ENCODE results near the gene SLC1A3.
A peak's percentile ranks its signal among the peaks of the same experiment; 100 is the strongest.

The SLC1A3 gene

DNA sequence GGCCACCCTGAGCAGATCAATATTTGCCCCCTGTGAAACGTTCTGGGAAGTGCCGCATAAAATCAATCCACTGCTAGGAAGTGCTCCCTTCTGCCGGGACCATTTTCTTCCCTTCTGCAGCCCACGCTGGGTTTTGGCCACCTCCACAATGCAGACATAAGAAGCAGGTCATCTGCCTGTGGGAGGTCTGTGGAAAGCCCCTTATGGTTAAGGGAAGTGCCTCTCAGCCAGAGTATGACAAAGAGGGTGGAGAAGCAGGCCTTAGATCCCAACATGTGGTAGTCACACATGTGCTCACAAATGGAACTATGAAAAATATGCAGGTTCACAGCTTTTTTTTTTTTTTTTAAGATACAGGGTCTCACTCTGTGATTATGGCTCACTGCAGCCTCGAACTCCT lies 82.8 kb downstream of the SLC1A3 start:
- no peak for DNase-seq

DNA sequence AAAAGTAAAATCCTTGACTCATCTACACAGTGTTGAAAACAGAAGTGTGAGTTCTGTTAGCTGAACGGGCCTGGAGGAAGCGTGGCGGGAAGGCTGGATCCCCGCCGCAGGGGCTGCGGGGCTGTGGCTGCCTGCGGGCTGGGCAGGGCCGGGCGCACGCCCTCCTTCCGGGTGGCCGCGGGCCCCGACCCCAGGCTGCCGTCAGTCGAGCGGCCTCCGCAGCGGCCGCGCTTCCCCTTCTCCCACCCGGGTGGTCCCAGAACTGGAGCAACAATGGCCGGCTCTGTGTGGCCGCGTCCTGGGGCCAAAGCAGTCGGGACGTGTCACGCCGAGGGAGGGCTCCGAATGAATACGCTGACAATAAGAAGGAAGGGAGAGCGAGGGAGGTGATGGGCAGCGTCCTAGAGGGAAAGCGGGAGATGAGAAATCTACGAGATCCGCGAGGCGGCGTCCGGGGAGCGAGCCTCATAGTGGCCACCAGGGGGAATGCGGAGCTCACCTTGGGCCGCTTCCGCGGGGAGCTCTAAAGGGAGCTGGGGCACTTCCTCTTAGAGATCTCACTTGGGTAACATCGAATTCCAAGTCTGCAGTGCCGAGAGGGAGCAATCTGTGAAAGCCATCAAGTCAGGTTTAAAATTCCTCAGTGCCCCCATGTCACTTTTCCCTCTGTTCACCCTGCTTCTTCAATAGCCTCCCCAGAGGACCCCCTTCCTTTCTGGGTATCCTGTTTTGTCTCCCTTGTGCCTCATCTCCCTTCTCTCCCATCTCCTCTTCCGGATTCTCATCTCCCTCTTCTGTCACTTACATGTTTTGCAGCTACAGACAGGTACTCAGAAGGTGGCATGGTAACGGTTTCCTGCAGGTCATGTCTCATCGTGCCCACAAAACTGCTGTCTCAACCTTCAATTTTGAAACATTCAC lies 83.9 kb downstream of the SLC1A3 start:
- DNase-seq: peak; percentile 67

GRCh38 chr5:36691226-36691625 lies 84.8 kb downstream of the SLC1A3 start:
- DNase-seq: no peak

- DNase-seq: no peak
These were observed 85.4 kb downstream of the SLC1A3 start for GRCh38 chr5:36691696-36692371.

- DNase-seq: peak; percentile 31
These were observed 86.7 kb downstream of the SLC1A3 start for GRCh38 chr5:36692791-36693763.

DNA sequence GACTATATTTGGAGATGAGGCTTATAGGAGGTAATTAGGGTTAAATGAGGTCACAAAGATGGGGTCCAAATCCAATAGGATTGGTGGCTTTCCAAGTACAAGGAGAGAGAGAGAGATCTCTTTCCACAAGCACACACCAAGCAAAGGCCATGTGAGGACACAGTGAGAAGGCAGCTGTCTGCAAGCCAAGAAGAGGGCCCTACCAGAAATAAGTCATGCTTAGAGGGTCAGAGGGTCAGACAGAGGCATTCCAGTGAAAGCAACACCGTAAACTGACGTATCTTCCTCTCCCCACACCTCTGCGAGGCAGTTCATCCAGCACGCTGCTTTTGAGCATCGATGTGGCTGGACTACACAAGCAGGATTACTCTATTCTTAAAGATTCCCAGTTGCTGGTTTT lies 87.9 kb downstream of the SLC1A3 start:
- DNase-seq: no peak

- DNase-seq: peak; percentile 33
These were observed 89.8 kb downstream of the SLC1A3 start for GRCh38 chr5:36696059-36696673.

GRCh38 chr5:36698031-36698430 lies 91.6 kb downstream of the SLC1A3 start:
- DNase-seq: no peak

DNA sequence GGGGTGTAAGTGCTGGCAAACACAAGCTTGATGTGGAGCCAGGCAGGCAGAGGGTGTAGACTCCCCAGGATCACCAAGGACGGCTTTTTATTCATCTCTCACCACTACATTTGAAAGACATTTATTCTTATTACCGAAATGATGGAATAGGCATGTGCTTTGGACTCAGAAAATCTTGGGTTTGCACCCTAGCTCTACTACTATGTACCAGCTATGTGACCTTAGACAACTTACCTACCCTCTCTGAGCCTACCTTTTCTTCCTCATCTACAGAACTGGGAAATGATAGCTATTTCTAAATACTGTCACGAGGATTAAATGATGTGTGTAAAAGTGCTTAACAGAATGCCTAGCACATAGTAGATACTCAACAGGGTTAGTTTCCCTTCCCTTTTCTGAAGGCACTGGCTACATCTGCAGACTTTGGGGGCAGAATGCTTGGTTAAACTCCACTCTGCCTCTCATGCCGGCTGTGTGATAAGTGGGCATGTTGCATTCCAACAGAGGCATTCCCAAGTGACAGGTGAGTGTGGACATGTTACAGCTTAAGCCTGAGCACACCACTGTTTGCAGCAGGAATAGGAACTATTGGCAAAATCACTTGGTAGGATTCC lies 94.8 kb downstream of the SLC1A3 start:
- no peak for DNase-seq

DNA sequence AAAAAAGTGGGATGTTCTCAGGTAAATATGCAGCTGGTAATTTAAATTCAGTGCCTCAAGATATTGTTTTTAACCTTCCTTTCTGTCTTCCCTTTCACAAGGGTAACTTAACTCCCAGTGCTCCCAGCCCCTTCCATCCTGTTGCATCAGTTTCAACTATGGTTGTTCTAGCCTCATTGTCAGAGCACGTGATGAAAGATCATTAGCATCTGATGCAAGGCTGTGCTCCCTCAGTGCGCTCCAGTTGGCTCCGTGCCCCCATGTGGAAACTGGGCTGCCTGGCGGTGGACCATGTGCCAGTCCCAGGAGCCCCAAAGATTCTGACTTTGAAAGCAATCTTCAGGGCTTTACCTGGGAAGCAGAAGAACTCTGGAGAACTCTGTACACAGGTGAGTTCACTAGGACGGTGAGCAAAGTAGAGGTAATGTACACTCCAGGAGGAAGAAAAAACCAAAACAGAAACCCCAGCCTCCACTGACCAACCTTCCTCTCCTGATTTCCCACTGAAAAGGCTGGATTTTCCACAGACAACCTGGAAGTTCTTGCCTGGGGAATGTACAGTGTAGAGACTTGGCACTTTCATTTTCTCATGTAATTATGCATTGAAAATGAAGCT lies 96.9 kb downstream of the SLC1A3 start:
- DNase-seq: no peak

DNA sequence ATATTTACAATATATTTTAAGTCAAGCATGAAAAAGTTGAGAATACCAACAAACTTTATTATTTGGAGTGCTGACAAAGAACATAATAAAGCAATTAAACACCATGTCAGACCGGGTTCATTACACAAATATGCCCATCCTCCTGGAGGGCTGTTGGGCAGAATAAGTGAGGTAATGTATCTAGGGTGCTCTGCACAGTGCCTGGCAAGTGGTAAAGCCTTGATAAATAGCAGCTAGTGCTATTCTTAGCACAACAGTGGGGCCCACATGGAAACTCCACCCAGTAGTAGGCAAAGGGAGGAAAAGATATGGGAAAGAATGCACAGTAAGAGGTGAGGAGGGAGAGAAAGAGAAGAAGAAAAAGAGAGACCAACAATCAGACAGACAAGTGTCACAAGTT lies 97.7 kb downstream of the SLC1A3 start:
- no peak for DNase-seq

GRCh38 chr5:36705055-36705454 lies 98.6 kb downstream of the SLC1A3 start:
- DNase-seq: no peak

- no peak for DNase-seq
These were observed 100.3 kb downstream of the SLC1A3 start for GRCh38 chr5:36706662-36707061.

- DNase-seq: no peak
These were observed 102.6 kb downstream of the SLC1A3 start for GRCh38 chr5:36708996-36709395.

DNA sequence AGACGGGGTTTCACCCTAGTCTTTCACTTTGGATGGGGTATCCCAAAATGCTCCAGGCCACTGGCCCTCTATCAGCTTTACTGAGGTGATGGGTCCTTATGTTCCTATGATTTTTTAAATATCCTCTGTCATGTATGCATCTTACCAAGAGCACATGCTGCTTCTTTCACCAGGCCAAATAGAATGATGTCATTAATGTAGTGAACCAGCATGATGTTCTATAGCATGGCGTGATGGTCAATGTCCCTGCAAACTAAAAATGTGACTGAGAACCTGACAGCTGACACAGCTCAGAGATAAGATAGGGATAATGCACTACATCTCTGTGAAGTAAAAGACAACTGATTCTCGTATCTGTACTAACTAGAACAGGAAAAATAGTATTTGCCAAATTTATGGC lies 103.6 kb downstream of the SLC1A3 start:
- no peak for DNase-seq

DNA sequence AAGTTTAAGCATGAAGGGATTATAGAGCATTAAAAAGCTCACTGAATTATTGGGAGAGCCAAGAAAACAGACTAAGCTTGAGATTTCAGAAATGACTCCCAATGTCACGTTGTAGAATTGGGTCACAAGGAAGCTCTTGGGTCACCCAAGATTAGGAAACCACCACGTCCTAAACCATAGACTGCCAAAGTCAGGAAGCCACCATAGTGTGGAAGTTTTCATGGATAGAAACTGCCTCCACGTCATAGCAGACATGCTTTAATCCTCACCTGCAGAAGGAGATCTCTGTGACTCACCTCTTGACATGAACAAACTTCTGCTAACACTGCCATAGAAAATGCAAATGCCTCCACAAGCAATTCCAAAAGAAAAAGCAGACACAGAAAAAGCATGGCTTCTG lies 106.3 kb downstream of the SLC1A3 start:
- no peak for DNase-seq

GRCh38 chr5:36713541-36713940 lies 107.1 kb downstream of the SLC1A3 start:
- no peak for DNase-seq

DNA sequence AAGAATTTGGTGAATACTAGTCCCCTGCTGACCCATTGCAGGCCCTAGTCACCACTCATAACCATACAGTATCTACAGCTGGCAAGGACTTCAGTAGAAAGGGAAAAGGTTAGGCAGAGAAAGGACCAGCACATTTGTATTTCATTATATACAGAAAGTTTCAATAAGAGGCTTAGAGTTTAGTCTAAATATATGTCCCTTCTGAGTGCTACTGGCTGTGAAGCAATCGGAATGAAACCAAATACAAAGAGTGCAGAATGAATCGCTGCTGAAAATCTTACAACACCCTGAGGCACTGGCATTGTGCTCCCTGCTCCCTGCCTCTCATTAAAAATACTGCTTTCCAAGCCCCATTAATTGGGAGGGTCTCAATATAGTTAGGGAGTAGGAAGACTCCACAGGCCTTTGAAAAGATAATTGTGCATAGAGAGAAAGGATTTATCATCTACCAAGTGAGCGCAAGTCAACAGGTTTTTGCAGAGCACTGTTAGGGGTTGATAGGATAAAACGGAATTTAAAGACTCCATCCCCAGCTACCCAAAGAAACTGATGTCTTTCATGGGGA lies 110.8 kb downstream of the SLC1A3 start:
- DNase-seq: no peak

DNA sequence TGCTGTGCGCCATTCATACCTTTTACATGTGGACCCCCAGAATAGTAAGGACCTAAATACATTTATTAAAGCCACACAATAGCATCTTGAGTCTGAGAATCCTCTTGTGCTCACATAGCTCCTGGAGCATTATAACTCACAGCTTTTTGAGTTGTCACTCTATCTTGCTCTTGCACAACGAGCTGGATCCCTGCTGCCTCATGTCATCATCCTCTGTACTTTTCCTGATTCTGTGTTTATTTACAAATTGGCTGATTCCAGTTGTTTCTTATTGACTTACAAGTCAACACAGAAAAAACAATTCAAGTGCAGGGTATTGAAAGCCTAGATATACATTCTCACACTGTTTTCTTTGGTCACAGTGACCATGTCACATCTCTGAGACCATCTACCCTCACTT lies 112.9 kb downstream of the SLC1A3 start:
- no peak for DNase-seq

GRCh38 chr5:36720688-36721087 lies 114.3 kb downstream of the SLC1A3 start:
- no peak for DNase-seq

- no peak for DNase-seq
These were observed 115.3 kb downstream of the SLC1A3 start for GRCh38 chr5:36721664-36722235.

Data from CD4-positive, alpha-beta T cell treated with Interleukin-6 for 4 hours (primary cell).